Effector CD8-positive, alpha-beta T cell (primary cell): ENCODE data around the gene B9D1.
A peak's percentile ranks its signal among the peaks of the same experiment; 100 is the strongest.
"Not testable (repeated sequence)": the region's sequence is repeated elsewhere in the genome, so short reads cannot be mapped to it uniquely, and the experiment has no call there.

Experiments used
- DNase-seq: peaks from one replicate; lab custom pipeline; 2025; lab: John Stamatoyannopoulos, UW

B9D1 gene

DNA sequence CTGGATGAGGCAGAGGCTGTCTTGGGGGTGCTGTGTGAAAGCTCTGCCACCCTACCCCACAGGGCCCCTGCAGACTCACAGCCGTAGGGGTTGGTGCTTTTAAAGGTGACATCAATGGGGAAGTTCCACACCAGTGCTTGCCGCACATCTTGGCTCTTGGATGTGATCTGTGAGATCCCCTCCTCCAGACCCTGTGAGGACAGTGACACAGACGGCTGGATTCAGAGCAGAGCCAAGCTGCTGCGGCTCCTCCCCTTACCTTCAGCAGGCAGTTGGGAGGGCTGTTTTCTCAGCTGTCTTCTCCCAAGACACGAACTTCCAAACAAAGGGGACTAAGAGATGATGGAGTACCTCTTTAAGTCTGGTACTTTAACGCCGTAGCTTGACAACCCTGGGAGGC lies 4.8 kb downstream of the B9D1 start:
- no peak for DNase-seq

DNA sequence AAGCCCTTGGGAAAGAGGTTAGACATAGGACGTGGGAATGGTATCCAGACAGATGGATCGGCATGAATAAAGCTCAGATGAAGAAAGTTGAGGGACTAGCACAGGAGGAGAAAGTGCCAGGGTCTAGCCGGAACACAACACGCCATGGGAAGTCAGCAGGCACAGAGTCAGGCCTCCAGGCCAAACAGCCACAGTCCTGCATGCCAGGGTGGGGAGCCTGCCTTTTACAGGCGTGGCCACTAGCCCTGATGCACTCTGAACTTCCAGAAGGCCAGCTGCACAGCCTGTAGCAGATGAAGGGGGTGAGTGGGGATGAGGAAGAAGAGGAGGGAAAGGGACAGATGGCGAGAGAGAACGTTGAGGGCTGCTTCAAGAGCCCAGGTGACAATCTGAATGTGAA lies 5.2 kb downstream of the B9D1 start:
- DNase-seq = no peak

DNA sequence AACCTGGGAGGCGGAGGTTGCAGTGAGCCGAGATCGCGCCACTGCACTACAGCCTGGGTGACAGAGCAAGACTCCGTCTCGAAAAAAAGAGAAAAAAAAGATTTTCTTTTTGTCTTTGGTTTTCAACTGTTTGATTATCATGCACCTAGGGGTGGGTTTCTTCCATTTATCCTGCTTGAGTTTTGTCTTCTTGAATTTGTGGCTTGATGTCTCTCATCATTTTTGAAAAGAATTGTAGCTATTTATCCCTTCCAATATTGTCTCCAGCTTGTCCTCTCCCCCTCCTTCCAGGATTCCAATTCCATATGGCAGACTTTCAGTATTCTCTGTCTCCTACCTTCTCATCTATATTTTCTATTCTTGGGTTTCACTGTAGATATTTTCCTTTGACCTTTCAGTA lies 7.8 kb downstream of the B9D1 start:
- DNase-seq = no peak

DNA sequence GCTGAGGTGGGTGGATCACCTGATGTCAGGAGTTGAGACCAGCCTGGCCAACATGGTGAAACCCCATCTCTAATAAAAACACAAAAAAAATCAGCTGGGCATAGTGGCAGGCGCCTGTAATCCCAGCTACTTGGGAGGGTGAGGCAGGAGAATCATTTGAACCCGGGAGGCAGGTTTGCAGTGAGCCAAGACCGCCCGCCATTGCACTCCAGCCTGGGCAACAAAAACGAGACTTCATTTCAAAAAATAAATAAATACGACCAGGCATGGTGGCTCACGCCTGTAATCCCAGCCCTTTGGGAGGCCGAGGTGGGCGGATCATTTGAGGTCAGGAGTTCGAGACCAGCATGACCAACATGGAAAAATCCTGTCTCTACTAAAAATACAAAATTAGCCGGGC lies 9.1 kb downstream of the B9D1 start:
- DNase-seq = not testable (repeated sequence)

DNA sequence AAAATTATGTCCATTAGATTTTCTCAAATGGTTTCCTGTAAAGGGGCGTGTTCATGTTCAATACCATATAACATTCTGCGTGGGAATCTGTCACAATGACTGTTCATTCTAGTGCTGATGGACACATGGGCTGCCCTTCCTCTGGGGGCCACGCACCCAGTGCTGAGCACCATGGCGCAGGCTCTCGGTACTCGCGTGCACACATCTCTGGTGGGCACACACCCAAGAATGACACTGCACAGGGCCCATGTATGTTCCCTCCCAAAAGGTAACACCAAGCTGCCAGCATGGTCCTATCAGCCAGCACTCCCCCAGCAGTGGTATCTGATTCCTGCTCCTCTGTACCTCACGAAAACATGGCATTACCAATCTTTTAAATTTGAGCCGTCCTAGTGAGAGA lies 13.7 kb downstream of the B9D1 start:
- no peak for DNase-seq

DNA sequence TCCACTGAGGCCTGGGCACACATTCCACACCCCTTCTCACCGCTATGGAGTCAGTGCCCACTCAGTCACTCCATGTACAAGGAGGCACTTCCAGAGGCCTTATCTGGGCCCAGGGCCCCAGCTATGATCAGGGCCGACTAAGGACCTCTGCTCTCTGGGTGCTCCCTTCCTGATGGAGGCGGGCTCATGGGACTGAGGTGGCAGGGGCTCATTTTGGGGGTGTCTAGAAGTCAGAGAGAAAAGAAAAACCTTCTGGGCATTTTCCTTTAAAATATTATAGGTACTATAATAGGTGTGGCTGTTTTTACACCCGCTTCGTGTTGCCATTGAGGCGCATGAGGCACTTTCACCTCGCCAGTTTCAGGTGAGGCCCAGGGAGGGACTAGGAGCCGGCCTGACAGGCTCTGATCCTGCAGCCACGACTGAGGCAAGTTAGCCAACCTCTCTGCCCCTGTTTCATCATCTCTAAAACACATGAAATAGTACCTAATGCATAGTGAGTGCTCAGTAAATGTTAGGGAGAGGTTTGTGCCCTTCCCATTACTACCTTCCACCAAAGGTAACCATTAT lies 14.4 kb downstream of the B9D1 start:
- DNase-seq = no peak

DNA sequence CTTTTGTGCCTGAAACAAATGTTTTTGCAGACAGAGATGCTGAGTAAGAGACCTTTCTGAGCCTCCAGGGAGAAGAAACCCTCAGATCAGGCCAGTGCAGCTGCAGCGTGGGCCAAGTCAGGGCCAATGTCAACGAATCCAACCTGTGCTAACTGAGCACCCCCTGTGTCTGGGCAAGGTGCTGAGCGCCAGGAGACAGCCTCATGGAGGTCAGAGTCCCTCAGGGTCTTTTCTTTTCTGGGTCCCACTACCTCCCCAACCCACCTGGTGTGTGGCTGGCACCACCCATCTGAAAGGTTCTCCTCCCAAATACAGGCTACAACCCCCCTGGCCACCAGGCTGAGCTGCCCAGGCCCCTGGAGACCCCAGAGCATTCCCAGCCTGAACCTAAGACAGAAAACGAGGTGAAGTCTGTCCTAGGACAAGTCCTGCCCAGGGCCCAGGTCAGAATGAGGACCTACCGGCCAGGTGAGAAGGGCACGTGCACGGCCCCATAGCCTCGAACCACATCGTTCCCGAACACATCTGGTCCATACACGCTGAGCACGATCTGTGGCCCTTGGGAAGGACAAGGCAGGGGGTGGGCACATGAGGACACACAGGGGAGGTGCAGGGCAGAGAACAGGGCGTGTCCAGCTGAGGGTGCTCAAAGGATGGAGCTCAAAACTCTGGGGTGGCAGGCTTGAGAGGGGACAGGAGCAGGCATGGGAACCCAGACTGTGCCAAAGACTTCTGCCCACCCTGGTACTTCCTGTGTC lies 15.0 kb downstream of the B9D1 start:
- DNase-seq = no peak

DNA sequence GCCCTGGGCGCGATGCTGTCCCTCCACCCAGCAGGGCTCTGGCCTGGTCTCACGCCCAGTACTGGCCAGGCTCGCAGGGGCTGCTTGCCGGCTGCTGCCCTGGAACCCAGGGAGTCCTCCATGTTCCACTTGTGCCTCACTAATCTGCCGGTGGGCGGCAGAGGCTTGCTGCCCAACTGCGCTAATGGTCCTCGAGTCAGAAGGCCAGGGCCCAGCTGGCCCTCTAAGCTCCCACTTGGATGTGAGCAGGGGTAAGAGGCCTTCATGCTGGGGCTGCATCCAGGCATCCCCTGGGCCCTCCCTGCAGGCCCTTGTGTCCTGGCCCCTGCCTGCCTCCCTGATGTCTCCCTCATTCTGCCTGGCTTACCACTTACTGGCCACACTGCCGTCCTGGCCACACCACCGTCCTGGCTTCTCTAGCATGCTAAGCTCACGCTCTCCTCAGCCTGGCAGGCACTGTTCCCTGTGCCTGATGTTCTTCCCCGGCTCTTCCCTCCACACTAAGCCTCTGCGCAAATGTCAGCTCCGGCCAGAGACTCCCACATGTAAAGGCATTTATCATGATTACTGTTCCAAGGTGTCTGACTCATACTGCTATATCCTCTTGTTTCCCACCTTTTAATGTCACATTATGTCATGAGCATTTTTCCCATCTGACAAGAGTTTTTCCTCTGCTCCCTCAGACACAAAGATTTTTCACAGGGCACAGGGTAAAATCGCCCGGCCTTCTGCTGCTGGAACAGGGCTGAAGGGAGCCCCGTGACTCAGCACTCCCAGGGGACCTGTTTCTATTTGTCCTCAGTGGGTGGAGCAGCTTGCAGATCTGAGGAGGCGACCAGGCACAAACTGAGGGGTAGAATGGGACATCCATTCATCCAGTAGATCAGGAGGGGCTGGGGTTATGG lies 15.9 kb downstream of the B9D1 start:
- DNase-seq = no peak

DNA sequence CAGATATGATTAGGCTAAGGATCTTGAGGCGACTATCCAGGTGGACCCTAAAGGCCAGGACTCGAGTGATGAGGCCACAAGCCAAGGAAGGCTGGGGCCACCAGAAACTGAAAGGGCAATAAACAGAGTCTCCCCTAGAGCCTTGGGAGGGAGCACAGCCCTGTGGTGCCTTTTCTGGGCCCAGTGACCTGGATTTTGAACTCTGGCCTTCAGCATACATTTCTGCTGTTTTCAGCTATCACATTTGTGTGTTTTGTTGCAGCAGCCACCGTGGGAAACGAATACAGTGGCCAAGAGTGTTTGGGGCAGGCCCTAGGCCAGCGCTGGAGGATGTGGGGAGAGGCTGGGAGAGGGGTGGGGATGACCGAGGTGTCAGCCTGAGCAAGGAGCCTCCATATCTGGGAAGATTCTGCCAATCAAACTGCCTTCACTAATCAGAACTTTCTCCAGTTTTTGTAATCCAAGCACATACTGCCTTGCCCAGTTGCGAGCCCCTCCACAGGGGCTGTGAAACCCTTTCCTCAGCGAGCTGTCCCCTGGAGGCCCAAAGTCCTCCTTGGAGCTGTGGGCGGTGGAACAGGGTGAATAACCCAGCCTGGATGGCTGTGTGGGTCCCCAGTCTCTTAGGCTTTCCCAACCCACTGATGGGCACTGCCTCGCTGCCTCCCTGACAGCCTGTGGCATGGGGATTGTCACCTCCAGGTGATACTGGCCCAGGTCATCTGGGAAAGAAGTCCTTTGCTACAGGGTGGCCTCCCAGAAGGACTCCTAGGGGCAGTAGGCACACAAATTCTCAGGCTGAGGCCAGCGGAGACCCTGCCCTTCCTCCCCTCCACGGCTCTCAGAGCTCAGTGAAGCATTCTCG lies 16.8 kb downstream of the B9D1 start:
- DNase-seq = no peak

DNA sequence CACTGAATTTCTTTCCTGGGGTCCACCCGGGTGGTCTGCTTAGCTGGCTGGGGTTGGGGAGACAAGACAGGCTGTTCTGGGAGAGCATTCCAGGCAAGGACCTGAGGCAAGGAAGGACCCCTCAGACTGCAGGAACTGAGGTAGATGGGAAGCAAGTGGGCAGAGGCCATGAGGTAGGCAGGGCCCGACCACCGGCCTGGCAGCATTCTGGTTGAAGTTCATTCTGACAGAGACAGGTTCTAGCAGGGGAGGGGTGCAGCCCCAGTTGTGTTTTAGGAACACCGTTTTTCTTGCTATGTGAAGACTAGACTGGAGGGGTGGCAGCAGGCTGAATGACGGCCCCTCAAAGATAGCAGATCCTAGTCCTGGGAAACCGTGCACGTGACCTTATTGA lies 17.5 kb downstream of the B9D1 start:
- no peak for DNase-seq

DNA sequence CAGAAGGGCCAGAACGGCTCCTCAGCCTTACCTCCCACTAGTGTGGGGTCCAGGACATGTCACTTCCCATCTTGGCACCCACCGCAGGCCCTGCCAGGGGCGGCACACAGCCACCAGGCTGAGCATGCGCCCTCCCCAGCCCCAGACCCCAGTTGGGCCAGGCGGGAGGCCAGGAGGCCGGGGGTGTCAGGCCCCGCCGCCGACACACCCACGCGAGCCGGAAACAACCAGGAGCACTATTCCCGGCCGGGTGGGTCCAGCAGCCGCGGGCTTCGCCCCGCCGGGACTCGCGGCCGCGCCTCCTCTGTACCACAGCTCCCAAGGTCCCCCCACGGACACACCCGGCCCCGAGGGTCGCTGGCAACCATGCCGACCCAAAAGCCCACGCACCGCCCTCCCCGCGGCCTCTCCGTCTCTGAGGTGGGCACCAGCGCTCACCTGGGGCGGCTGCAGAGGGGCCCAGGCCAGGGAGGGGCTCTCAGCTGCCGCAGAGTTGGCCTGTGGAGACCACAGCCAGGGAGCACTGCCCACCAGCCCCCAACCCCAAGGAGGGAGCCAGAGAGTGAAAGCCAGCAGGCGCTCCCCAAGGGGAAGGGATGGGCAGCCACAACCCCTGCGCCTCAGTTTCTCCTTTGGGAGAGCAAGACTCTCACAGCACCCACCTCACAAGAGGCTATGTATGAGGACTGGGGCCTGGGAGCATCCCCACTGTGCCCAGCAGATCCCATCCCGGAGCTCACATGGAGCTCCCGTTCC lies 18.0 kb downstream of the B9D1 start:
- DNase-seq = no peak

DNA sequence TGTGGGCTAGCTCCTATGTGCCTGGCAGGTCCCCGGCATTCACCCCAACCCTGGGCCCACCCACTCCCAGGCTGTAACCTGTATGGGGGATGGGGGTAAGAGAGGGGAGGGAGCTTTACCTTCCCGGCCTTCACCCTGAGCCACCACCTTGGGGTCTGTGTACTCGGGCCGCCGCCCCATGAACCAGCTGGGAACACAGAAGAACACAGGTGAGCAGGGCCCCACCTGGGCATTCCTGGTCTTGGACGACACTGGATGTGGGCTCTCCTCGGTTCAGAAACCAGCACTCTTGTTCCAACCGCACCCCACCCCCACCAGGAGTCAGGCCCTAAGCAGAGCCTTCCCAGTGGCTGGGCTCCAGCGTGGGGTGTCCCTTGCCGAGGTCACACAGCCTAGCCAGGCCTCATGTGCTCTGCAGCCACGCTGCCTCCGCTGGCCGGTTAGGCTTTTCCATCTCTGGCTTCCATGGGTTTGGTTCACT lies 18.8 kb downstream of the B9D1 start:
- no peak for DNase-seq

DNA sequence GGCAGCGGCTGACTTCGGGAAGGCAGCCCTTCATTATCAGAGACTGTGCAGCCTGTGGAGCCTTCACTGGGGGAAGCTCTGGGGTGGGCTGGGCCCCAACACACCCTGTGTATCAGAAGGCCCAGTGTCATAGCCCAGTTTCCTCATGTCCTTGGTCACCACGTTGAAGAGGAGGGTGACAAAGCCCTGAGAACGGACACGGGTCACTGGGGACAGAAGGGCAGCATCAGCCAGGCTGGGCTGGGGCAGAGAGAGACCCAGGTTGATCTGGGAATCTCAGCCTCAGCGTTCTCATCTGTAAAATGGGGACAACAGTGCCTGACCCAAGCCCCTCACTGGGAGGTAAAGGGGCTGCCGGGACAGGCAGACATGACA lies 19.3 kb downstream of the B9D1 start:
- DNase-seq = no peak

DNA sequence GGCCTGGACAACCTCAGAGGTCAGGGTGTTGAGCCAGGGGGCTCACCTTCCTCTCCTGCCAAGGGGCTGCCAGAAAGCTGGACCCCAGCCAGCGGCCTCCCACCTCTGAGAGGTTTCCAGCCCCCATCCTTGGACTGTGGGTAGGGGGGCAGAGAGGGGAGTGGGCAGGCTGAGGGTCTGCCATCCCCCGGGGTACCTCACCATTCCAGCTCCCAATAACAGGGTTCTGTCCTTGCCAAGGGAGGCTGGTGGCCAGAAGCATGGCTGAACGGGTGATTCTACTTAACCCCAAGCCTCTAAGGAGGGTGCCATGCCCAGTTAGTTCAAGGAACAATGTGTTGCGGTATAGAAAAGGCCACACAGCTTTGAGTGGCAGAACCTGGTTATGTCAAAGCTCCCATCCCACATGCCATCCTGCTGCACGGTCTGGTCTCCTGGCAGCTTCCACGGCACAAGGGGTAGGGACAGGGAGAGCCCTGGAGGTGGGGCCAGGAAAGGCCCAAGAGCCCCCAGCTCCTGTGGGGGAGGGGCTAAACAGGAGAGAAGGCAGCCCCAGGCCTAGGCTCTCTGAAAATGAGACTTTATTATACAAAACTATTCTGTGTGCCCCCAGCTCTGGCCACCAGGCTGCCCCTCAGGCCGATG lies 19.8 kb downstream of the B9D1 start:
- DNase-seq = no peak

DNA sequence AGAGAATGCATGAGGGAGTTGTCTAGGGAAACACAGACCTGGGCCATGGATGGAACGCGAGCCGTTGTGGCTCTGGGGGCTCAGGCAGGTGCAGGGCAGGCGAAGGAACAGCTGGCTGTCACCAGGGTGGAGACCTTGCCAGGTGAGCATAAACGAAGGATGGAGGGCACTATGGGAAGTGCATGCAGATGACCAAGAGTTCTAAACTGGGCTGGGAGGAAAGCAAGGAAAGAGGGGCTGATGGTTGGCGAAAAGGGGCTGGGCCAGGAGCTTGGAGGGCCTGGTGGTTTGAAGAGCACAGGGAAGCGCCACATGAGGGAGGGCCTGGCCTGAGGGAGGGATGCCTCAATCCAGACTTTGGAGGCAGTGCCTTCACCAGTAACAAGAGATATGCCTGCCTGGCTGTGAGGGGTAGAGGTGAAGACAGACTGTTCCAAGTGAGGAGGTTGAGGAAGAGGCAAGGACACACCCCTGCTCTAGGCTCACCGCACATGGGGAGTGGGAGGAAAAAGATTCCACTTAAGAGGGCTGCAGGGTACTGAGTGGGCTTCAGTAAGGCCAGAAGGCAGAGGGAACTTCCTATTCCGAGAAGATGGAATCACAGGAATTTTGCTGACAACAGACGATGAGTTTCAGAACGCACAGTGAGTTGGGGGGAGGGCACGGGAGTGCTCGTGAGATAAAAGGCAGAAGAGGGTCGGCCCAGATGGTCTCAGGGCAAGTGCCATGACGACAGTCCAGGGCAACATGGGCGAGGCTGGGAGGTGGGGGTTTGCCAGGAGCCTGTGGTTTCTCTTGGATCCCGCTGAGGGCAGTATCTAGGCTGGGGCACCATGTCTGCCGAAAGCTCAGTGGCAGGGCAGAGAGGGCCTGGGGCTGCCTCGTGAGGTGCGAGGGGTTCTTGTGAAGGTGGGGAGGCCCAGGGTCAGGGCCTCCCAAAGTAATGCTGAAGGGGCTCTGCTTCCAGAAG lies 20.6 kb downstream of the B9D1 start:
- no peak for DNase-seq

DNA sequence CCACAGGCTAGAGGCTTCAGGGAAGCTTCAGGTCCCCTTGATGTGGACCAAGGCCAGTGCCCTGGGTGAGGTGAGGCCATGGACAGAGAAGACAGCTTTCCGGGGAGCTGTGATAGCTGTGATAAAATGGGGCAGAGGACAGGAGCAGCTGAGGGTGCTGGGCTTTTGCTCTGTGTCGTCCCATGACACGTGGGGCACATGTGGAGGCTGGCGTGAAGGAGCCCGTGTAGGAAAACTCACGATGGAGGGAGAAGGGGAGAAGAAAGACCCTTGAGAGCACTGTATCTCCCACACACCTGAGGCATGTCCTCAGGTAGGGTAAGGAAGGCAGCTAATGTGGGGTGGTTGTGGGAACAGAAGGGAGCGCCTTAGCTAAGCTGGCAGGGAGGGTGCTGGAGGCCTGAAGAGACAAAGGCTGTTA lies 21.3 kb downstream of the B9D1 start:
- no peak for DNase-seq

DNA sequence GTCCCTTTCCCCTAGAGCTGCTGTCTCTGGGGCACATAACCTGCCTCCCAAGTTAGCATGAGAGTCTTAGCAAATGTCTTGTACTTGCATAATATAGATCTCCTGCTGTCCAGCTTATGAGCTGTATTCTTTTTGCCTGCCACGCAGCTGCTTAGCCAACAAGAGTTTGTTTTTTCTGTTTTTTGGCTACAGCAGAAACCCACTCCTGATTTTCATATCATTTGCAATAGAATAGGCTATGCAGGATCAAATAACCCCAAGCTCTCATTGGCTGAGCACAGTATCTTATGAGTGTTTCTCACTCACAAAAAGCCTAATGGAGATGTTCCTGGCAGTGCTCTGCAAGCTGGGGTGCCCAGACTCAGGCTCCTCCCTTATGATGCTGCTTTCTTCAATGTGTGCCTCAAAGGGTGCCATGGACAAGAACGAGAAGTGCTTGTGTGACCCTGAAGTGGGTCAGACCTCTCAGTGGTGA lies 23.1 kb downstream of the B9D1 start:
- no peak for DNase-seq

DNA sequence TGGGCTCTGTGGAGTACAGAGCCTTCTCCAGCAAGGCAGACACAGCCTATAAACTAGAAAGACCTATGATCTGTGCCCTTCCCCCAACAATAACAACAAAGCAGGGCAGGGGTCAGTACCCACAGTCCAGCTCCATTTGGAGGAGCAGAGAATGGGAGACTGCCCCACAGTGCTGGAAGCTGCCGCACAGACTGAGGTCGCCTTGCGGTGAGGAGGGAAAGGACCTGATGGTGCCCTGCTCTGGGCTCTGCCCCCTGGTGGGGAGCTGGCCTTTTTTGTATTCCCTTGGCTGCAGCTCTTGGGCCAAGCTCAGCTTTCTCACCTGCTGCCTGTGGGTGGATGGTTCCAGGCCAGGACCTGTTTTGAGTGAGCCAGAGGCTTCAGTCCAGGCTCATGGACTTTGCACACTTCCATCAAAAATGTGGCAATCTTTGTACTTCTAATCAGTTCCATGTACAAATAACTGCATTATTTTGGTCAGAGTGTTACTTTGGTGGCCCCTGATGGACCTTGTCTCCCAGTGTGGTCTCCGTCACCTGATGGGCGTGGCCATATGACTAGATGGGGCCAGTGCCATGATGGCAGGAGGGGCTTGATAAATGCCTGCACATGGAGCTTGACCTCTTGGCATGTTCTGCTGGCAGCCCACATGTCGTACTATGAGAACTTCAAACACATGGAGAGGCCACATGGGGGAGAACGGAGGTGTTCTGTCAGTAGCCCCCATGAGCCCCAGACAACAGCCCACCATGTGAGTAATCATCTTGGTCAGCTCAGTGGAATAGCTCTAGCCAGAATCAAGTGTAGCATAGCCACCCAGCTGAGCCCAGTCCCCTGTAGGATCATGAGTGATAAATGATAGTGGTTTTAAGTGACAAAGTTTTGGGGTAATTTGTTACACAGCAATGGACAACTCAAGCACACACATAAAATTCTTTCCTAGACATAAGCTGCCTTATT lies 24.2 kb downstream of the B9D1 start:
- peak; percentile 36 for DNase-seq
